ENCODE data around the gene GBE1.

The GBE1 gene

DNA sequence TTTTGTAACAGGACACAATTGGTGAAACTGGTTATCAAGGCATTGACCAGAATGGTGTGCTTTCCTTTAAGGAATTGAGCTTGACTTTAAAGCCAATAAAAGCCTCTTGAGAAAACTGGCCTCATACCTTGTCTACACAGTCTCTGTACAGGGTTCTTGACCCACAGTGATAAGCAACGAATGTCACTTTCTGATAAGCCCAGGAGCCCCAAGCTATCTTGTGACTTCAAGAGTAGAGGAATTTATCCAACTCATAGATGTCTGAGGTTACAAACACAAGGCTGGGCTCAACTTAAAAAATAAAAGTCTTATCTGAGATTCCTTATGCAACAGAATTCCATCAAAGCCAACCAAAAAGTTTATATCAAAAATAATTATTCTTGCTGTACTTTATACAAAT lies 212.1 kb downstream of the GBE1 start:
- Histone ChIP-seq H3K4me3 (ENCODE audit: low read depth, low read length) (no peak overlapping the region), H3K9me3 (ENCODE audit: control insufficient read depth, insufficient read depth, low read depth, low read length) (no peaks in the 10 kb centered on the region), H3K27ac (ENCODE audit: extremely low read depth, low read depth, low read length) (no peak overlapping the region), H3K4me1 (ENCODE audit: control insufficient read depth, insufficient read depth, low read length) (no peaks in the 10 kb centered on the region), H3K36me3 (ENCODE audit: control insufficient read depth in 2 of 2, insufficient read depth in 1 of 2, low read length in 2 of 2) (no peaks in the 10 kb centered on the region)
- ChIA-PET CTCF (interaction anchor here (0.7 kb wide), 1 partner anchor 406 kb away, joined by 3 read pairs; no protein-coding TSS in a partner anchor), POLR2A (no interaction called here)
- no peak for TF ChIP-seq OVOL3 (tag by site-specific recombination; IDR thresholded peaks at IDR 0.05)
- no peak for TF ChIP-seq ZNF549 (tag by site-specific recombination; IDR thresholded peaks at IDR 0.05)

DNA sequence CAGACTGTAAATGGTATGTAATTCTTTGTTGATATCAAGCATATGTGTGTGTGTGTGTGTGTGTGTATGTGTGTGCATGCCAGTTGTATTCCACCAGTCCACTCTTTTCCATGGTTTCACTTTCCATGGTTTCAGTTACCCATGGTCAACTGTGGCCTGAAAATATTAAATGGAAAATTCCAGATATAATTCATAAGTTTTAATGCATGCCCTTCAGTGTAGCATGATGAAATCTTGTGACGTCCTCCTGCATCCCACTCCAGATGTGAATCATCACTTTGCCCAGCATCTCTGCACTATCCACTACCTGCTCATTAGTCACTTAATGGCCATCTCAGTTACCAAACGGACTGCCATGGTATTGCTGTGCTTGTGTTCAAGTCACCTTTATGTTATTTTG lies 215.9 kb downstream of the GBE1 start:
- Histone ChIP-seq H3K9me3 (ENCODE audit: control insufficient read depth, insufficient read depth, low read depth, low read length) (no peaks in the 10 kb centered on the region), H3K4me1 (ENCODE audit: control insufficient read depth, insufficient read depth, low read length) (no peaks in the 10 kb centered on the region), H3K36me3 (ENCODE audit: control insufficient read depth in 2 of 2, insufficient read depth in 1 of 2, low read length in 2 of 2) (no peaks in the 10 kb centered on the region), H3K4me3 (ENCODE audit: low read depth, low read length) (no peak overlapping the region), H3K27ac (ENCODE audit: extremely low read depth, low read depth, low read length) (no peak overlapping the region)
- ChIA-PET POLR2A (no interaction called here), CTCF (no interaction called here)
- TF ChIP-seq, protein P1, sequence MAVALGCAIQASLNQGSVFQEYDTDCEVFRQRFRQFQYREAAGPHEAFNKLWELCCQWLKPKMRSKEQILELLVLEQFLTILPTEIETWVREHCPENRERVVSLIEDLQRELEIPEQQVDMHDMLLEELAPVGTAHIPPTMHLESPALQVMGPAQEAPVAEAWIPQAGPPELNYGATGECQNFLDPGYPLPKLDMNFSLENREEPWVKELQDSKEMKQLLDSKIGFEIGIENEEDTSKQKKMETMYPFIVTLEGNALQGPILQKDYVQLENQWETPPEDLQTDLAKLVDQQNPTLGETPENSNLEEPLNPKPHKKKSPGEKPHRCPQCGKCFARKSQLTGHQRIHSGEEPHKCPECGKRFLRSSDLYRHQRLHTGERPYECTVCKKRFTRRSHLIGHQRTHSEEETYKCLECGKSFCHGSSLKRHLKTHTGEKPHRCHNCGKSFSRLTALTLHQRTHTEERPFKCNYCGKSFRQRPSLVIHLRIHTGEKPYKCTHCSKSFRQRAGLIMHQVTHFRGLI (tag by site-specific recombination; IDR thresholded peaks at IDR 0.05): no peak
- TF ChIP-seq, protein P2, sequence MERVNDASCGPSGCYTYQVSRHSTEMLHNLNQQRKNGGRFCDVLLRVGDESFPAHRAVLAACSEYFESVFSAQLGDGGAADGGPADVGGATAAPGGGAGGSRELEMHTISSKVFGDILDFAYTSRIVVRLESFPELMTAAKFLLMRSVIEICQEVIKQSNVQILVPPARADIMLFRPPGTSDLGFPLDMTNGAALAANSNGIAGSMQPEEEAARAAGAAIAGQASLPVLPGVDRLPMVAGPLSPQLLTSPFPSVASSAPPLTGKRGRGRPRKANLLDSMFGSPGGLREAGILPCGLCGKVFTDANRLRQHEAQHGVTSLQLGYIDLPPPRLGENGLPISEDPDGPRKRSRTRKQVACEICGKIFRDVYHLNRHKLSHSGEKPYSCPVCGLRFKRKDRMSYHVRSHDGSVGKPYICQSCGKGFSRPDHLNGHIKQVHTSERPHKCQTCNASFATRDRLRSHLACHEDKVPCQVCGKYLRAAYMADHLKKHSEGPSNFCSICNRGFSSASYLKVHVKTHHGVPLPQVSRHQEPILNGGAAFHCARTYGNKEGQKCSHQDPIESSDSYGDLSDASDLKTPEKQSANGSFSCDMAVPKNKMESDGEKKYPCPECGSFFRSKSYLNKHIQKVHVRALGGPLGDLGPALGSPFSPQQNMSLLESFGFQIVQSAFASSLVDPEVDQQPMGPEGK (tag by site-specific recombination; IDR thresholded peaks at IDR 0.05): no peak
- no peak for TF ChIP-seq IKZF3 (tag by site-specific recombination; IDR thresholded peaks at IDR 0.05)
- TF ChIP-seq ZNF558 (tag by site-specific recombination; IDR thresholded peaks at IDR 0.05): no peak
- no peak for TF ChIP-seq ZFP69B (tag by site-specific recombination; IDR thresholded peaks at IDR 0.05)
- no peak for TF ChIP-seq ZNF585B (tag by site-specific recombination; IDR thresholded peaks at IDR 0.05)
- no peak for TF ChIP-seq ZNF423 (tag by site-specific recombination; IDR thresholded peaks at IDR 0.05)
- TF ChIP-seq BCL11B (tag by site-specific recombination; IDR thresholded peaks at IDR 0.05; ENCODE audit: low read depth): no peak
- no peak for TF ChIP-seq KLF1 (tag by site-specific recombination; IDR thresholded peaks at IDR 0.05)
- TF ChIP-seq ZNF514 (tag by site-specific recombination; IDR thresholded peaks at IDR 0.05): no peak
- TF ChIP-seq, protein P3, sequence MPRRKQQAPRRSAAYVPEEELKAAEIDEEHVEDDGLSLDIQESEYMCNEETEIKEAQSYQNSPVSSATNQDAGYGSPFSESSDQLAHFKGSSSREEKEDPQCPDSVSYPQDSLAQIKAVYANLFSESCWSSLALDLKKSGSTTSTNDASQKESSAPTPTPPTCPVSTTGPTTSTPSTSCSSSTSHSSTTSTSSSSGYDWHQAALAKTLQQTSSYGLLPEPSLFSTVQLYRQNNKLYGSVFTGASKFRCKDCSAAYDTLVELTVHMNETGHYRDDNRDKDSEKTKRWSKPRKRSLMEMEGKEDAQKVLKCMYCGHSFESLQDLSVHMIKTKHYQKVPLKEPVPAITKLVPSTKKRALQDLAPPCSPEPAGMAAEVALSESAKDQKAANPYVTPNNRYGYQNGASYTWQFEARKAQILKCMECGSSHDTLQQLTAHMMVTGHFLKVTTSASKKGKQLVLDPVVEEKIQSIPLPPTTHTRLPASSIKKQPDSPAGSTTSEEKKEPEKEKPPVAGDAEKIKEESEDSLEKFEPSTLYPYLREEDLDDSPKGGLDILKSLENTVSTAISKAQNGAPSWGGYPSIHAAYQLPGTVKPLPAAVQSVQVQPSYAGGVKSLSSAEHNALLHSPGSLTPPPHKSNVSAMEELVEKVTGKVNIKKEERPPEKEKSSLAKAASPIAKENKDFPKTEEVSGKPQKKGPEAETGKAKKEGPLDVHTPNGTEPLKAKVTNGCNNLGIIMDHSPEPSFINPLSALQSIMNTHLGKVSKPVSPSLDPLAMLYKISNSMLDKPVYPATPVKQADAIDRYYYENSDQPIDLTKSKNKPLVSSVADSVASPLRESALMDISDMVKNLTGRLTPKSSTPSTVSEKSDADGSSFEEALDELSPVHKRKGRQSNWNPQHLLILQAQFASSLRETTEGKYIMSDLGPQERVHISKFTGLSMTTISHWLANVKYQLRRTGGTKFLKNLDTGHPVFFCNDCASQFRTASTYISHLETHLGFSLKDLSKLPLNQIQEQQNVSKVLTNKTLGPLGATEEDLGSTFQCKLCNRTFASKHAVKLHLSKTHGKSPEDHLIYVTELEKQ (tag by site-specific recombination; IDR thresholded peaks at IDR 0.05; ENCODE audit: borderline replicate concordance): no peak
- TF ChIP-seq, protein P4, sequence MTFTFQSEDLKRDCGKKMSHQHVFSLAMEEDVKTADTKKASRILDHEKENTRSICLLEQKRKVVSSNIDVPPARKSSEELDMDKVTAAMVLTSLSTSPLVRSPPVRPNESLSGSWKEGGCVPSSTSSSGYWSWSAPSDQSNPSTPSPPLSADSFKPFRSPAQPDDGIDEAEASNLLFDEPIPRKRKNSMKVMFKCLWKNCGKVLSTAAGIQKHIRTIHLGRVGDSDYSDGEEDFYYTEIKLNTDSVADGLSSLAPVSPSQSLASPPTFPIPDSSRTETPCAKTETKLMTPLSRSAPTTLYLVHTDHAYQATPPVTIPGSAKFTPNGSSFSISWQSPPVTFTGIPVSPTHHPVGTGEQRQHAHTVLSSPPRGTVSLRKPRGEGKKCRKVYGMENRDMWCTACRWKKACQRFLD (tag by site-specific recombination; IDR thresholded peaks at IDR 0.05): no peak
- TF ChIP-seq ZNF473 (tag by site-specific recombination; IDR thresholded peaks at IDR 0.05): no peak
- TF ChIP-seq GLIS1 (tag by site-specific recombination; IDR thresholded peaks at IDR 0.05): no peak
- TF ChIP-seq ZNF394 (tag by site-specific recombination; IDR thresholded peaks at IDR 0.05; ENCODE audit: borderline replicate concordance): no peak
- no peak for TF ChIP-seq ZFP37 (tag by site-specific recombination; IDR thresholded peaks at IDR 0.05)
- TF ChIP-seq ZNF391 (tag by site-specific recombination; IDR thresholded peaks at IDR 0.05; ENCODE audit: borderline replicate concordance, low read depth): no peak
- no peak for TF ChIP-seq ZNF23 (tag by site-specific recombination; IDR thresholded peaks at IDR 0.05; ENCODE audit: borderline replicate concordance)
- no peak for TF ChIP-seq SETDB1 (IDR thresholded peaks at IDR 0.05; ENCODE audit: insufficient read length, low read length)
- TF ChIP-seq ZNF549 (tag by site-specific recombination; IDR thresholded peaks at IDR 0.05): no peak
